Mesenchymal stem cell (in vitro differentiated cells and primary cell): Measurements from ENCODE around the gene ERFL.

Source experiments
- DNase-seq: peaks from one replicate; pipeline ENCODE4 v3.0.0-alpha.2; 2013
- H2AFZ ChIP-seq: one replicate; pipeline ENCODE4 v1.6.1; 2013; ENCODE audit warnings: low read depth, mild to moderate bottlenecking, control low read depth, inconsistent platforms, low read length, moderate library complexity
- H2AK5ac ChIP-seq: 2 replicates; pipeline ENCODE4 v1.6.1; 2013; ENCODE audit warnings: low read length, moderate library complexity, mild to moderate bottlenecking, inconsistent platforms; ENCODE audit not compliant: severe bottlenecking
- H2BK120ac ChIP-seq: one replicate; pipeline ENCODE4 v1.6.1; 2013; ENCODE audit warnings: low read depth, mild to moderate bottlenecking, inconsistent platforms, low read length, moderate library complexity
- H2BK12ac ChIP-seq, 2 experiments: one replicate each; pipeline ENCODE4 v1.6.1; 2013; ENCODE audit warnings: inconsistent platforms in 2 of 2, low read length in 2 of 2, mild to moderate bottlenecking in 2 of 2, moderate library complexity in 2 of 2, control low read depth in 1 of 2
- H2BK15ac ChIP-seq: one replicate; pipeline ENCODE4 v1.6.1; 2013; ENCODE audit warnings: mild to moderate bottlenecking, low read depth, inconsistent platforms; ENCODE audit not compliant: poor library complexity, severe bottlenecking
- H2BK5ac ChIP-seq: 2 replicates; pipeline ENCODE4 v1.6.1; 2013; ENCODE audit warnings: low read depth, mild to moderate bottlenecking, low read length, control low read depth, inconsistent platforms; ENCODE audit not compliant: poor library complexity, severe bottlenecking
- H3K14ac ChIP-seq, 2 experiments: one replicate each; pipeline ENCODE4 v1.6.1; 2013; ENCODE audit warnings: inconsistent platforms in 2 of 2, low read length in 2 of 2, control low read depth in 1 of 2, mild to moderate bottlenecking in 1 of 2, moderate library complexity in 1 of 2
- H3K18ac ChIP-seq, 2 experiments: one replicate each; pipeline ENCODE4 v1.6.1; 2013; ENCODE audit warnings: inconsistent platforms in 2 of 2, low read length in 2 of 2, control low read depth in 1 of 2, low read depth in 1 of 2, mild to moderate bottlenecking in 1 of 2
- H3K23ac ChIP-seq, 2 experiments: one replicate each; pipeline ENCODE4 v1.6.1; 2013; ENCODE audit warnings: inconsistent platforms in 2 of 2, low read length in 2 of 2, mild to moderate bottlenecking in 2 of 2, moderate library complexity in 2 of 2, control low read depth in 1 of 2
- H3K27ac ChIP-seq: 2 replicates; pipeline ENCODE4 v1.5.1; 2013; ENCODE audit warnings: mild to moderate bottlenecking, moderate library complexity, low read length, control low read depth, inconsistent platforms; ENCODE audit not compliant: poor library complexity, severe bottlenecking
- H3K27me3 ChIP-seq, 2 experiments: 2 replicates each; pipeline versions ENCODE4 v1.6.1 to v1.7.0; 2013; ENCODE audit warnings: low read length in 2 of 2, mild to moderate bottlenecking in 2 of 2, moderate library complexity in 2 of 2, control low read depth in 1 of 2, inconsistent platforms in 1 of 2; ENCODE audit not compliant: control insufficient read depth in 1 of 2, insufficient read depth in 1 of 2
- H3K36me3 ChIP-seq, 2 experiments: 2 replicates each; pipeline versions ENCODE4 v1.6.1 to v1.7.0; 2013; ENCODE audit warnings: low read length in 2 of 2, control low read depth in 1 of 2, inconsistent platforms in 1 of 2, low read depth in 1 of 2, mild to moderate bottlenecking in 1 of 2; ENCODE audit not compliant: insufficient read depth in 2 of 2, control insufficient read depth in 1 of 2
- H3K4ac ChIP-seq, 2 experiments: one replicate each; pipeline ENCODE4 v1.6.1; 2013; ENCODE audit warnings: inconsistent platforms in 2 of 2, low read length in 2 of 2, mild to moderate bottlenecking in 2 of 2, moderate library complexity in 2 of 2, control low read depth in 1 of 2, low read depth in 1 of 2
- H3K4me1 ChIP-seq: 2 replicates; pipeline ENCODE4 v1.6.1; 2013; ENCODE audit warnings: low read depth, low read length, control low read depth; ENCODE audit not compliant: control insufficient read depth, insufficient read depth
- H3K4me2 ChIP-seq: 2 replicates; pipeline ENCODE4 v1.6.1; 2013; ENCODE audit warnings: low read length, mild to moderate bottlenecking, inconsistent platforms; ENCODE audit not compliant: poor library complexity, severe bottlenecking
- H3K4me3 ChIP-seq, 2 experiments: 2 replicates each; pipeline versions ENCODE4 v1.5.1 to v1.7.0; 2013; ENCODE audit warnings: low read length in 2 of 2, mild to moderate bottlenecking in 2 of 2, control low read depth in 1 of 2, low read depth in 1 of 2; ENCODE audit not compliant: insufficient read depth in 1 of 2
- H3K79me1 ChIP-seq: replicated peaks from 2 replicates; pipeline ENCODE4 v1.6.1; 2013; ENCODE audit warnings: mild to moderate bottlenecking, control low read depth, low read length, inconsistent platforms; ENCODE audit not compliant: poor library complexity, severe bottlenecking
- H3K9ac ChIP-seq: 2 replicates; pipeline ENCODE4 v1.7.0; 2013; ENCODE audit warnings: mild to moderate bottlenecking, low read length, moderate library complexity
- H3K9me3 ChIP-seq: 2 replicates; pipeline ENCODE4 v1.7.0; 2013; ENCODE audit warnings: mild to moderate bottlenecking, low read length; ENCODE audit not compliant: control insufficient read depth
- H4K8ac ChIP-seq: one replicate; pipeline ENCODE4 v1.6.1; 2013; ENCODE audit warnings: inconsistent platforms, mild to moderate bottlenecking, low read length, moderate library complexity
- H4K91ac ChIP-seq: one replicate; pipeline ENCODE4 v1.6.1; 2013; ENCODE audit warnings: mild to moderate bottlenecking, low read length, inconsistent platforms
- WGBS: methylation state at CpG from one replicate; pipeline ENCODE4 v1.1.7; 2013; ENCODE audit warnings: mixed read lengths; 5-methylcytosine and 5-hydroxymethylcytosine counted together

ERFL gene

GRCh38 chr19:41941410-41942202, 13.4 kb upstream of the ERFL start:
- no peak overlapping the region for H2AK5ac ChIP-seq
- peaks cover 11% of the 10 kb centered on the region in 2 experiments for H3K27me3 ChIP-seq

GRCh38 chr19:41940731-41941409, 12.6 kb upstream of the ERFL start:
- H2AFZ ChIP-seq: peak overlapping the region; percentile 74
- H2AK5ac ChIP-seq: no peak overlapping the region
- peak overlapping the region in 1 of 2 experiments; percentile 78 for H3K23ac ChIP-seq
- H3K79me1 ChIP-seq: no peaks in the 10 kb centered on the region
- H2BK12ac ChIP-seq: peak overlapping the region in 1 of 2 experiments; percentile 48
- H3K9ac ChIP-seq: peak overlapping the region; percentile 75
- H4K8ac ChIP-seq: peak overlapping the region; percentile 58
- peak overlapping the region; percentile 35 for H4K91ac ChIP-seq
- peak overlapping the region; percentile 19 for H2BK15ac ChIP-seq
- peak overlapping the region; percentile 39 to 71 for H3K4ac ChIP-seq
- H2BK120ac ChIP-seq: peak overlapping the region; percentile 98
- H3K36me3 ChIP-seq: no peaks in the 10 kb centered on the region
- H3K27ac ChIP-seq: no peak overlapping the region
- peak overlapping the region; percentile 66 to 88 for H3K18ac ChIP-seq
- H3K4me2 ChIP-seq: peak overlapping the region; percentile 96
- H3K14ac ChIP-seq: peak overlapping the region in 1 of 2 experiments; percentile 69
- peak overlapping the region; percentile 62 to 74 for H3K4me3 ChIP-seq
- no peak overlapping the region for H2BK5ac ChIP-seq
- WGBS: 14% methylated on average over 40 of the region's 53 CpGs
- no peaks in the 10 kb centered on the region for H3K9me3 ChIP-seq
- H3K4me1 ChIP-seq: peaks cover 9% of the 10 kb centered on the region
- DNase-seq: no peak
- peaks cover 16 to 18% of the 10 kb centered on the region in 2 experiments for H3K27me3 ChIP-seq

More at GRCh38 chr19:41941410-41942202, 13.4 kb upstream of the ERFL start:
- no peak overlapping the region for H2BK5ac ChIP-seq
- no peak overlapping the region for H3K9ac ChIP-seq
- DNase-seq: no peak
- H2AFZ ChIP-seq: no peak overlapping the region
- H3K9me3 ChIP-seq: no peaks in the 10 kb centered on the region
- H4K8ac ChIP-seq: no peak overlapping the region
- H4K91ac ChIP-seq: no peak overlapping the region
- no peaks in the 10 kb centered on the region for H3K79me1 ChIP-seq
- H3K27ac ChIP-seq: no peak overlapping the region
- no peak overlapping the region for H2BK15ac ChIP-seq
- no peak overlapping the region for H3K4me3 ChIP-seq
- H3K4me2 ChIP-seq: no peak overlapping the region
- H3K18ac ChIP-seq: no peak overlapping the region
- no peaks in the 10 kb centered on the region for H3K36me3 ChIP-seq
- no peak overlapping the region for H3K4ac ChIP-seq
- H2BK120ac ChIP-seq: no peak overlapping the region
- H3K23ac ChIP-seq: no peak overlapping the region
- H2BK12ac ChIP-seq: no peak overlapping the region
- H3K14ac ChIP-seq: no peak overlapping the region
- 90% methylated on average over 5 of the region's 9 CpGs for WGBS
- H3K4me1 ChIP-seq: peaks cover 9% of the 10 kb centered on the region

- DNase-seq: peak; percentile 33
- 1% methylated on average over 69 of the region's 83 CpGs for WGBS
- H3K14ac ChIP-seq: peak overlapping the region in 1 of 2 experiments; percentile 79
Measured at GRCh38 chr19:41939861-41940730, 11.8 kb upstream of the ERFL start.

More at GRCh38 chr19:41939861-41940730, 11.8 kb upstream of the ERFL start:
- peak overlapping the region in 1 of 2 experiments; percentile 92 for H3K23ac ChIP-seq
- peak overlapping the region; percentile 88 to 90 for H3K18ac ChIP-seq
- H3K9me3 ChIP-seq: no peaks in the 10 kb centered on the region
- H3K4me1 ChIP-seq: peaks cover 9% of the 10 kb centered on the region
- no peak overlapping the region for H3K27ac ChIP-seq
- H3K79me1 ChIP-seq: no peaks in the 10 kb centered on the region
- H2BK120ac ChIP-seq: peak overlapping the region; percentile 98
- peak overlapping the region; percentile 74 for H2AFZ ChIP-seq
- no peaks in the 10 kb centered on the region for H3K36me3 ChIP-seq
- H2AK5ac ChIP-seq: no peak overlapping the region
- peak overlapping the region; percentile 39 to 71 for H3K4ac ChIP-seq
- no peak overlapping the region for H2BK5ac ChIP-seq
- H2BK12ac ChIP-seq: no peak overlapping the region
- H3K9ac ChIP-seq: peak overlapping the region; percentile 75
- H3K4me2 ChIP-seq: peak overlapping the region; percentile 96
- H3K4me3 ChIP-seq: peak overlapping the region; percentile 62 to 74
- peaks cover 20 to 23% of the 10 kb centered on the region in 2 experiments for H3K27me3 ChIP-seq
- H4K91ac ChIP-seq: peak overlapping the region; percentile 85
- peak overlapping the region; percentile 92 for H4K8ac ChIP-seq
- H2BK15ac ChIP-seq: peak overlapping the region; percentile 78
